GM18526 (cell line): ENCODE data around the gene THOC1.

ENCODE experiments used
- POLR2A ChIP-seq: IDR thresholded peaks from 3 replicates; pipeline ENCODE4 v1.6.1; 2011; ENCODE audit not compliant: insufficient read length; ENCODE audit errors: extremely low read depth

The THOC1 gene

GRCh38 chr18:228586-228985, 39.3 kb downstream of the THOC1 start:
- TF ChIP-seq POLR2A = no peak

DNA sequence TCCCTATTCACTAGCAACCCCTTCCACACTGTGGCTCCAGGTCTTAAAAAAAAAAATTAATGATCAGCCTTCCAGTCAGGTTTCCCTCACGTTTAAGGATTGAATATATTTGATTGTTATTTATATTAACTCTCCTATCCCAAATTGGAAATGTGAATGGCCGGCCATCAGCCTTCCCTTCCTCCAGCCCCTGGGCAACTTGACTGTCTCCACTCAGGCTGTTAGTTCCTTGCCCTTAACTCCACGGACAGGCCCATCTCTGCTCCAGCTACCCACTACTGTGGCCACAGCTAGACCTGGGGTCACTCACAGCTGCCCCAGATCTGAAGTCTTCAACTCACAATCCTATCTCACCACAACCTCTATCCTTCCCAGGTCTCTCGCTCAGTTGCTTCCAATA, 39.9 kb downstream of the THOC1 start:
- TF ChIP-seq POLR2A = no peak

DNA sequence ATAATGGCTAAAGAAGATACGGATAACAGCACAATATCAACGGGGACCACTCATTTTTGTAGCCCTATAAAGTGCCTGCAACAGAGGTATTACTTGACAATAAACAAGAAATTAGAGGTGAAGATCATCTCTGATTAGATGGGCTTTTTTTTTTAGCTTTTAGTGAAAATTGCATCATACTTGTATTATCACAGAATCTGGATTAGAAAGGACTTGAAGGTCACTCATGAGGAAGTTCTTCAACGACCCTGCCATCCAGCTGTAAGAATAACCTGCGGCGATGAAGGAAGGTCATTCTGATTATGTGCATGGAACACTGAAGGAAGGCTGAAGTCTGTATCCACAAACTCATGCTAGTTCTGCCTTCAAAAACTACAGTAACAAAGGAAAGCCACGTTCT, 40.5 kb downstream of the THOC1 start:
- no peak for TF ChIP-seq POLR2A

GRCh38 chr18:225745-226144, 42.1 kb downstream of the THOC1 start:
- TF ChIP-seq POLR2A = no peak

GRCh38 chr18:220708-221107, 47.1 kb downstream of the THOC1 start:
- no peak for TF ChIP-seq POLR2A

- TF ChIP-seq POLR2A = no peak
These were observed 50.1 kb downstream of the THOC1 start for GRCh38 chr18:217532-218336.

DNA sequence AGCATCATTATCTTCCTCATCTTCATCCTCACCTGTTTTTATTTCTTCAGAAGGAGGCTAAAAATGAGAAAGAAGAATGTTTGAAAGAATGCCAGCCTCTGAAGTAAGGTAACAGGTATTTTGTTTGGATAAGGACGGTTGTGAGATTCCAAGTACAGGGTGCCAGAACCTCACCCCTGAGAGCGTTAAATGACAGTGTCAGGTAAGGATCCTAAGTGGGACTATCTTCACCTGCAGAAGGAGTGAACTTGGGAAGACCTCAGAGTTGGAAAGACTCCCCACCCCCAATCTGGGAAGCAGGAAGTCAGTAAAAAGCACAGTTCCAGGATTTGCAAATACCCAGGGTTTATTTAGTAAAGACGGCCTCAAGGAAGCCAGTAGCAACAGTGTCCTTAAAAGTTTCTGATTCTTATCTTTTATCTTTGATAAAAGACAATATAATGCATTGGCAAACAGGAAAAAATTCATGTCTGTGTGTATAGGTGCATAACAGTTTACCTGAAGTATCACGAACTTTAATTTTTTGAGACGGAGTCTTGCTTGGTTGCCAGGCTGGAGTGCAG, 52.3 kb downstream of the THOC1 start:
- TF ChIP-seq POLR2A = no peak

GRCh38 chr18:213966-214365, 53.9 kb downstream of the THOC1 start:
- TF ChIP-seq POLR2A = no peak

DNA sequence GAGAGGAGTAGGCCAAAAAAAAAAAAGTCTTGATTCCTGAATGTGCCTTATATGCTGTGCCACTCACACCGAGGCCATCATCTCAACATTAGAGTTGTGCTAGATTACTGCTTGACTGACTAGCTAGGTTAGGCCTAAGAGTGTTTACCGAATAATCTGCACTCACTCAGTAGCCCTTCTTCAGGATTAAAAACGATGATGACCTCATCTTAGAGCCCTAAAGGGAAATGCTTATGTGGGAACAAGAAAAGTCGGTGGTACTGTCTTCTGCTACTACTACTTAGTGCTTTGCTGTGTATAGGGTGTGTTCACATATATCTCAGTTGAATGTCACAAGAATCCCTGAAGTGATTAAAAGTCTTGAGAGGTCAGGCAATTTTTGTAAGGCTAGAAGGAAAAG, 54.3 kb downstream of the THOC1 start:
- TF ChIP-seq POLR2A = no peak

- no peak for TF ChIP-seq POLR2A
These were observed 55.1 kb downstream of the THOC1 start for GRCh38 chr18:212780-213179.

- TF ChIP-seq POLR2A = no peak
These were observed 56.3 kb downstream of the THOC1 start for GRCh38 chr18:211582-211981.

DNA sequence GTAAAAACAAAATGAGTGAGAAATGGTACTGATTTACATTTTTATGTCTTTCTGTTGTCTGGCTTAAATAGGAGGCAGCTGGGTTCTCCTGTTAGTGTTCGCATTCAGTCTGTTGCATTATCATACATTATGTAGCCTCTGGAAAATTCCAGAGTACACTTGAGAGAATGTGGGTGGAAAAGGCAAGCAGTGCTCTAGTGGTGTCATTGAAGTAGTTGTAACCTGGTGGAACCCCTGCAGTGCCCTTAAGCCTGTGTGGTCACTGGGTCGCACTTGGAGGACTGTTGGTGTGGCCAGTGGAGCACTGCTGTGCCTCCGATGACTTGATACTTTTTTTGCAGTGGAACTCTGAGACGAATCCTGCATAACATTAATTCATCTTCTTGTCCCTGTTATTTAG, 57.1 kb downstream of the THOC1 start:
- TF ChIP-seq POLR2A = no peak

GRCh38 chr18:210075-210474, 57.8 kb downstream of the THOC1 start:
- TF ChIP-seq POLR2A = no peak

GRCh38 chr18:199768-200167, 68.1 kb downstream of the THOC1 start:
- TF ChIP-seq POLR2A = no peak

GRCh38 chr18:199214-199613, 68.6 kb downstream of the THOC1 start:
- TF ChIP-seq POLR2A = no peak

DNA sequence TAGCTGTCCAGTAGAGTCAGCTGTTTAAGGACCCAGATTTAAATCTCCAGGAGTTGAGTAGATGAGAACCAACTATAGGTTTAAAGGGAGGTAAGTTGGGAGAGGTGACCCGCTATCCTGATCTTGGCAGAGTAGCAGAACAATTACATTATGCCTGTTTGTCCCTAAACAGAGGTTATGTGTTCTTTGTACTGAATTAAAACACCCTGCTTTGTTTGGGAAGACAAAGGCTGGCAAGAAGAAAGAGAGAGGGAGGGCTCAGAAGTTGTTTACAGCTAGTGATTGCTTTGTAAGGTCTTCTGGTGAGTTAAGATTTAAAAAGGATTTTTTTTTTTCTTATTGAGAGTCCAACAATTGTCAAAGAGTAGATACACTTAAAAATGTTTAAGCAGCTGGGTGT, 72.2 kb downstream of the THOC1 start:
- no peak for TF ChIP-seq POLR2A

- no peak for TF ChIP-seq POLR2A
These were observed 75.0 kb downstream of the THOC1 start for GRCh38 chr18:192801-193200.
